DMS79 treated with DMSO at 0.1 percent for 48 hours (cell line): ENCODE measurements around the gene SYCE3.
"Not testable (repeated sequence)": the region's sequence is repeated elsewhere in the genome, so short reads cannot be mapped to it uniquely, and the experiment has no call there.

ENCODE experiments used
- DNase-seq: peaks from one replicate; lab custom pipeline; 2025; lab: John Stamatoyannopoulos, UW

The SYCE3 gene

DNA sequence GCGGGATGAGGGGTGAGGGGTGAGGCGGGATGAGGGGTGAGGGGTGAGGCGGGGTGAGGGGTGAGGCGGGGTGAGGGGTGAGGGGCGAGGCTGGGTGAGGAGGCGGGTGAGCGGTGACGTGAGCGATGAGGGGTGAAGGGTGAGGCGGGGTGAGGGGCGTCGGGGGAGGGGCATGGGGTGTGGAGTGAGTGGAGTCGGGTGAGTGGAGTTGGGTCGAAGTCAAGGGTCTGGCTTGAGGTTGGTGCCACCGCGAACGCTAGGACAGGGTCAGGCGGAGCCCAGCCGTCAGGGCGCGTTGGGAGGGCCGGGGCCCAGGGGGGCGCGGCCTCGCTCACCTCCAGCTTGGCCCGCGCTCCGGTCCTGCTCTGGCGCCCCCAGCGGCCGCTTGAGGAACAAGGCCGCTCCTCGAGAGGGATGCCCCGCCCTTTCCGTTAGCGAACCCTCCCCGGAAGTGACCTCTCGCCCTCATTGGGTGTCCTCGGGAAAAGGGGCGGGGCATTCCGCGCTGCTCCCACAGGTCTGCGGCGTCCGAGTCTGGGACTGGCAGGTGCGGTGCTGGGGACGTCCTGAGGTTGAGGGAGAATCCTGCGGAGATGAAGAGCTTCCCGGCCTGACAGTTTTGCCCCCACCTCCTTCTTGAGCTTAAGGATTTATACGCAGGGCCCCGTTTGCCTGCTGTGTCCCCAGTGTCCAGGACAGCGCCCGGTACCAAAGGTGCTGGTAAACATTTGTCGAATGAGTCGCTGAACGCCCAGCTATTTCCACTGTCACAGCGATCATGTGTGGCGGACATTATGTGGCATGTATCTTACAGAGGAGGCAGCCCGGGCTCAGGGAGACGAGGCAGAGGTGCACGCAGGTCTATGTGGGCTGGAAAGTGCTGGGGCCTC is at the start of gene SYCE3:
SYCE3 (minus strand) TSS at position 397 of the 890 bp plus-strand sequence. CDS start 6,514 bp downstream, outside the sequence.
- peak; percentile 74 for DNase-seq

DNA sequence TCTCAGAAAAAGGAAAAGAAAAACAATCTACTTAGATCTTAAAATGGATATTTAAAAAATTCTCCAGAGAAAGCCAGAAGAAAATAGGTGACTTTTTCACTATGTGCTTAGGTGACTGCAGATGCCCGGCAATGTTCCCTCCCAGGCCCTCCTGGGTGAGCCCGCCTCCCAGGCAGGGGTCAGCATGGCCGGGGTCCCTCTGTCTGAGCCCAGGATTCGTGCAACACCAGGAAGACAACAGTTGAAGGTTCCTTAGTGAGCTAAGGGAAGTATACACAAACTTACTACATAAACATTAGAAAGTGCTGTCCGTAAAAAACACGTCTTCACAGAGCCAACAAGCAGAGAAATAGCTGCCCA is 49.4 kb upstream of the SYCE3 start:
- DNase-seq = no peak

- DNase-seq = no peak
Observed at GRCh38 chr22:50611341-50612060, 48.8 kb upstream of the SYCE3 start.

GRCh38 chr22:50610581-50610980 is 47.9 kb upstream of the SYCE3 start:
- DNase-seq = no peak

GRCh38 chr22:50610041-50610451 is 47.3 kb upstream of the SYCE3 start:
- no peak for DNase-seq

DNA sequence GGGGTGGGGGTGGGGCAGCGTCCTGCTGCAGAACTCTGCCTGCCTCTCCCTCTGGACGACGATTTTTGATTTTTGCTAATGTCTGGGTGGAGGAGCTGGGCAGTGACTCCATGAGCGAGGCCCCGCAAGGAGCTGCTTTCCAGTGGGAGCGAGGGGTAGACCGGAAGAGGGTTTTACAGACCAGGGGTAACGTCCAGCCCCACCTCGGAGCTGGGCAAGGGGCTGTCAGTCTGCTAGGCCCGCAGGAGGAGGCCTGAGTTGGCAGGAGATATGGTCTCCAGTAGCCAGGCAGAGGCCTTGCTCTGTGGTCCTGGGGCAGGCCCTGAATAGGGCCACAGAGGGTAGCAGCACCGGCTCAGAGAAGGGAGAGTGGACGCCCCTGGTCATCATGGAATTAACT is 46.9 kb upstream of the SYCE3 start:
- no peak for DNase-seq

GRCh38 chr22:50608996-50609395 is 46.3 kb upstream of the SYCE3 start:
- no peak for DNase-seq

GRCh38 chr22:50608058-50608840 is 45.5 kb upstream of the SYCE3 start:
- not testable (repeated sequence) for DNase-seq

DNA sequence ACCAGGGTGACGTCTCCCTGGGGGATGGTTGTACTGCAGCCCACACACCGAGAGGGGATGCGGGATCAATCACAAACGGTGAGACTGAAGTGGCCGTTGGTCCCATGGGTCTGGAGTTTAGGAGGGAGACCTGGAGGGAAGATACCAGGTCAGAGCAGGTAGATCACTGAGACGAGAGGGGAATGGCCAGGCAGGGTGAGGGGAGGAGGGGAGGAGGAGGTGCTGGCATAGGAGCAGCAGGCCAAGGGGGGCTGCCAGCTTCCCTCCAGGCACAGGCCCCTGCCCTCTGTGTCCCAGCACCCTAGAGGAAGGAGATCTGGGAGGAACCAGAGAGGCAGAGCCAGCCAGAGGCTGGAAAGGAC is 44.9 kb upstream of the SYCE3 start:
- DNase-seq = no peak

DNA sequence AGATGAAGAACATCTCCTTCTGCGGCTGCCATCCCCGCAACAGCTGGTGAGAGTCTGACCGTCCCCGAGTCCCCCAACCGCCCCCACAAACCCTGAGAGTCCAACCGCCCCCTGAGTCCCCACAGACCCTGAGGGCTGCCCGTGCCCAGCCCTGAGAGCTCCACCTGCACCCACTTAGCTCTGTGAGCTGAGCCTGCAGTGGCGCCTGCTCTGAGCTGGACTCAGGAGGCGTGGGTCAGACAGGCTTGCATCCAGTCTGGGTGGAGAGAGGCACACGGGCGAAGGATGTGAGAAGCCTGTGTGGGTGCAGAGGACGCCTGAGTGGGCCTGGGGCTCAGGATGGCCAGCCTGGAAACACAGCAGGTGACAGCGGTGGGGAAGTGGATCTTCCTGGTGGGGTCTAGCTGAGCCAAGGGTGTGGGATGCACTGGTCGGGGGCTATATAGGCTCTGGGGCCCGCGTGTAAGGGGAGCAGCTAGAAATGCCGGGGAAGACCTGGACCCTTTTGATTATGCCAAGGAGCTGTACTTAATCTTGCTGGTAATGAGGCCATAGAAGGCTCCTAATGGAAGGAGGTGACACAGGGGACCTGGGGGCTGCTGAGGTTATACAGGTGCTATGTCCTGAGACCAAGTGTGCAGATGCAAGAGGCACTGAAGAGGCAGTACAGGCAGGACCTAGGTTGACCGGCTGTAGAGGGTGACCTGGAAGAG is 44.4 kb upstream of the SYCE3 start:
- no peak for DNase-seq

DNA sequence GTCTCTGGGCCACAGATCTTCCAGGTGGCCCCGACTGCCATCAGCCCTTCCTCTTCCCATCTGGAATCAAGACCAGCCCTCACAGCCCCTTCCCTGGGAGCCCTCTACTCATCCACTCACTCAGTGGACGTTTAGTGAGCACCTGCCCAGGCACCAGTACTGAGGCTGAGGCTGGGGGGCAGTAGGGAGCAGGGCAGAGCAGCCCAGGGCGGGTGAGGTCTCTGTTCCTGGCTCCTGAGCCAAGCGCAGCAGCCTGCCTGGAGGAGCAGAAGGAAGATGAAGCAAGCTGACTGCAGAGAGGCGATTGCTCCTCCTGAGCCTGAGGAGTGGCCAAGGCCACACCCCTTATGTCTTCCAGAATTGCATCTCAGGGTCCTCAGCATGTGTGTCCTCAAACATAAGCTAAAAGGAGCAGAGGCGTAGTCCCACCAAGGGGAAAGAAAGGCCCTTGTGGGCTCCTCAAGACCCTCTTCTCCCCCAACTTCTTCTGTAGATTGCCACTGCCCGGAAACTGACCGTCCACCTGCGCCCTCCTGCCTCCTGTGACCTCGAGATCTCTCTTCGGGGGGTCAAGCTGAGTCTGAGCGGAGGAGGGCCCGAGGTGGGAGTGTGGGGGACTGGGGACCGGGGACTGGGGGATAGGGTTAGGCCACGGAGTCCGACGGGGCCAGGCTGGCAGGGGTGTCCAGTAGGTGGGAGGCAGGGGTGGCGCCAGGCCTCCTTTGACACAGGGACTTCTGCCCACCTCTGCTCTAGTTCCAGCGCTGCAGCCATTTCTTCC is 43.6 kb upstream of the SYCE3 start:
- DNase-seq = no peak

DNA sequence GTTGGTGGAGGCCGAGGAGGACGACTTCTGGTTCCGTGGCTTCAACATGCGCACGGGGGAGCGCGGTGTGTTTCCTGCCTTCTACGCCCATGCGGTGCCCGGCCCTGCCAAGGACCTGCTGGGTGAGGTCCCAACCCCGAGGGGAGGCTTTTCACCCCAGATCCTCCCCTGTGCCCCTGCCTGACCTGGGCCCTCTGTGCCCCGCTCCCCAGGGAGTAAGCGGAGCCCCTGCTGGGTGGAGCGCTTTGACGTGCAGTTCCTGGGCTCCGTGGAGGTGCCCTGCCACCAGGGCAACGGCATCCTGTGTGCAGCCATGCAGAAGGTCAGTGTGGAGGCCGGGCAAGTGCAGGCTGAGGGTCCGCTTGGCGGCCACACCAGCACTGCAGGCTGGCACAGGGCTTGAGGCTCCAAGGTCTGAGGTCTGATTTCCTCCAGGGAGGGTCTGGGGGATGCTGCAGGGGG is 42.9 kb upstream of the SYCE3 start:
- DNase-seq = no peak

GRCh38 chr22:50605002-50605612 is 42.4 kb upstream of the SYCE3 start:
- DNase-seq = no peak

DNA sequence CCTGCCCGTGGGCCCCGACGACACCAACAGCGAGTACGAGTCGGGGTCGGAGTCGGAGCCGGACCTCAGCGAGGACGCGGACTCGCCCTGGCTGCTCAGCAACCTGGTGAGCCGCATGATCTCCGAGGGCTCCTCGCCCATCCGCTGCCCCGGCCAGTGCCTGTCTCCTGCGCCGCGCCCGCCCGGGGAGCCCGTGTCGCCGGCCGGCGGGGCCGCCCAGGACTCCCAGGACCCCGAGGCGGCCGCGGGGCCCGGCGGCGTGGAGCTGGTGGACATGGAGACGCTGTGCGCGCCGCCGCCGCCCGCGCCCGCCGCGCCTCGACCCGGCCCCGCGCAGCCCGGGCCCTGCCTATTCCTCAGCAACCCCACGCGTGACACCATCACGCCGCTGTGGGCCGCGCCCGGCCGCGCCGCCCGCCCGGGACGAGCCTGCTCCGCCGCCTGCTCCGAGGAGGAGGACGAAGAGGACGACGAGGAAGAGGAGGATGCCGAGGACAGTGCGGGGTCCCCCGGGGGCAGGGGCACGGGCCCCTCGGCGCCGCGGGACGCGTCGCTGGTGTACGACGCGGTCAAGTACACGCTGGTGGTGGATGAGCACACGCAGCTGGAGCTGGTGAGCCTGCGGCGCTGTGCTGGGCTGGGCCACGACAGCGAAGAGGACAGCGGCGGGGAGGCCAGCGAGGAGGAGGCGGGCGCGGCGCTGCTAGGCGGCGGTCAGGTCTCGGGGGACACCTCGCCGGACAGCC is 41.7 kb upstream of the SYCE3 start:
- DNase-seq = no peak

GRCh38 chr22:50603511-50604255 is 41.0 kb upstream of the SYCE3 start:
- DNase-seq = no peak

- DNase-seq = no peak
Observed at GRCh38 chr22:50602338-50602700, 39.6 kb upstream of the SYCE3 start.

- no peak for DNase-seq
Observed at GRCh38 chr22:50601669-50602337, 39.1 kb upstream of the SYCE3 start.

- DNase-seq = no peak
Observed at GRCh38 chr22:50600967-50601668, 38.4 kb upstream of the SYCE3 start.
